ENCODE data around the gene PSMD13. TPM values are rescaled to one million over a fixed set of nuclear protein-coding genes. Genes with fewer than 3 reads are reported as not detected.
A peak's percentile ranks its signal among the peaks of the same experiment; 100 is the strongest.
"Not testable (repeated sequence)": the region's sequence is repeated elsewhere in the genome, so short reads cannot be mapped to it uniquely, and the experiment has no call there.

The PSMD13 gene
- total and polyA plus RNA-seq, 2 donors: 58.5 to 102 TPM

- DNase-seq (ENCODE audit: extremely low spot score): no peak
- Histone ChIP-seq H3K4me1 (ENCODE audit: insufficient read depth) (no peaks in the 10 kb centered on the region), H3K27ac (ENCODE audit: low read depth) (no peak overlapping the region), H3K36me3 (ENCODE audit: insufficient read depth) (no peaks in the 10 kb centered on the region), H3K4me3 (ENCODE audit: low read depth, low read length) (no peak overlapping the region)
- WGBS: 84% methylated on average over 24 of the region's 24 CpGs
Measured at GRCh38 chr11:284105-285020, 47.6 kb downstream of the PSMD13 start.

GRCh38 chr11:285021-285893 lies 48.5 kb downstream of the PSMD13 start:
- Histone ChIP-seq H3K36me3 (ENCODE audit: insufficient read depth) (no peaks in the 10 kb centered on the region), H3K4me1 (ENCODE audit: insufficient read depth) (no peaks in the 10 kb centered on the region), H3K4me3 (ENCODE audit: low read depth, low read length) (no peak overlapping the region), H3K27ac (ENCODE audit: low read depth) (no peak overlapping the region)
- 85% methylated on average over 29 of the region's 29 CpGs for WGBS
- no peak for DNase-seq (ENCODE audit: extremely low spot score)

- no peaks in the 10 kb centered on the region for H3K4me1 ChIP-seq (ENCODE audit: insufficient read depth)
- WGBS: 92% methylated on average over 8 of the region's 8 CpGs
- H3K4me3 ChIP-seq (ENCODE audit: low read depth, low read length): no peak overlapping the region
- H3K36me3 ChIP-seq (ENCODE audit: insufficient read depth): no peaks in the 10 kb centered on the region
- no peak for DNase-seq (ENCODE audit: extremely low spot score)
- no peak overlapping the region for H3K27ac ChIP-seq (ENCODE audit: low read depth)
Measured at GRCh38 chr11:285894-286220, 49.1 kb downstream of the PSMD13 start.

GRCh38 chr11:286977-287820 lies 50.4 kb downstream of the PSMD13 start:
- not testable (repeated sequence) for H3K4me1 ChIP-seq (ENCODE audit: insufficient read depth); H3K4me3 ChIP-seq (ENCODE audit: low read depth, low read length); DNase-seq (ENCODE audit: extremely low spot score); H3K36me3 ChIP-seq (ENCODE audit: insufficient read depth); H3K27ac ChIP-seq (ENCODE audit: low read depth)
- 87% methylated on average over 27 of the region's 27 CpGs for WGBS

GRCh38 chr11:287821-288477 lies 51.2 kb downstream of the PSMD13 start:
- Histone ChIP-seq H3K27ac (ENCODE audit: low read depth) (no peak overlapping the region), H3K36me3 (ENCODE audit: insufficient read depth) (no peaks in the 10 kb centered on the region), H3K4me1 (ENCODE audit: insufficient read depth) (no peaks in the 10 kb centered on the region), H3K4me3 (ENCODE audit: low read depth, low read length) (peak overlapping the region; percentile 63)
- WGBS: 26% methylated on average over 41 of the region's 41 CpGs
- no peak for DNase-seq (ENCODE audit: extremely low spot score)

- Histone ChIP-seq H3K36me3 (ENCODE audit: insufficient read depth) (no peaks in the 10 kb centered on the region), H3K4me1 (ENCODE audit: insufficient read depth) (no peaks in the 10 kb centered on the region), H3K27ac (ENCODE audit: low read depth) (no peak within 1 kb of the TSS), H3K4me3 (ENCODE audit: low read depth, low read length) (peak within 1 kb of the TSS; percentile 63)
- DNase-seq (ENCODE audit: extremely low spot score): no peak
- WGBS: under 1% methylated on average over 112 of the region's 112 CpGs
Measured at GRCh38 chr11:288478-289397, 52.0 kb downstream of the PSMD13 start, which contains the start of gene PGGHG. Gene PGGHG (plus strand): TSS chr11:289126. CDS start chr11:289817, 691 bp downstream.

- WGBS: 17% methylated on average over 14 of the region's 14 CpGs
- no peak for DNase-seq (ENCODE audit: extremely low spot score)
- no peak overlapping the region for H3K27ac ChIP-seq (ENCODE audit: low read depth)
Measured at GRCh38 chr11:289398-289711, 52.6 kb downstream of the PSMD13 start.

GRCh38 chr11:289712-290620 lies 53.2 kb downstream of the PSMD13 start:
- Histone ChIP-seq H3K36me3 (ENCODE audit: insufficient read depth) (no peaks in the 10 kb centered on the region), H3K4me3 (ENCODE audit: low read depth, low read length) (peak overlapping the region; percentile 63), H3K4me1 (ENCODE audit: insufficient read depth) (no peaks in the 10 kb centered on the region), H3K27ac (ENCODE audit: low read depth) (no peak overlapping the region)
- WGBS: 89% methylated on average over 48 of the region's 48 CpGs
- no peak for DNase-seq (ENCODE audit: extremely low spot score)

More at GRCh38 chr11:289398-289711, 52.6 kb downstream of the PSMD13 start:
- Histone ChIP-seq H3K4me1 (ENCODE audit: insufficient read depth) (no peaks in the 10 kb centered on the region), H3K4me3 (ENCODE audit: low read depth, low read length) (peak overlapping the region; percentile 63), H3K36me3 (ENCODE audit: insufficient read depth) (no peaks in the 10 kb centered on the region)

GRCh38 chr11:290621-291231 lies 54.0 kb downstream of the PSMD13 start:
- Histone ChIP-seq H3K27ac (ENCODE audit: low read depth) (no peak overlapping the region), H3K4me3 (ENCODE audit: low read depth, low read length) (no peak overlapping the region), H3K4me1 (ENCODE audit: insufficient read depth) (no peaks in the 10 kb centered on the region), H3K36me3 (ENCODE audit: insufficient read depth) (no peaks in the 10 kb centered on the region)
- WGBS: 89% methylated on average over 13 of the region's 13 CpGs
- DNase-seq (ENCODE audit: extremely low spot score): no peak

- DNase-seq (ENCODE audit: extremely low spot score): no peak
- Histone ChIP-seq H3K4me3 (ENCODE audit: low read depth, low read length) (no peak overlapping the region), H3K36me3 (ENCODE audit: insufficient read depth) (no peaks in the 10 kb centered on the region), H3K4me1 (ENCODE audit: insufficient read depth) (no peaks in the 10 kb centered on the region), H3K27ac (ENCODE audit: low read depth) (no peak overlapping the region)
- WGBS: 87% methylated on average over 44 of the region's 44 CpGs
Measured at GRCh38 chr11:291281-292210, 54.8 kb downstream of the PSMD13 start.

Measured in urinary bladder (tissue), 4 donors.